GM12892 (cell line): ENCODE results near the gene PSMG4.

Experiments used
- POLR2A ChIP-seq: IDR thresholded peaks from 2 replicates; pipeline ENCODE4 v1.6.1; 2011; ENCODE audit warnings: low read depth, low read length, control low read depth
- POLR2AphosphoS5 ChIP-seq: IDR thresholded peaks from 2 replicates; pipeline ENCODE4 v1.6.1; 2011; ENCODE audit warnings: low read depth, low read length, control low read depth

GRCh38 chr6:3221578-3221977, 37.2 kb upstream of the PSMG4 start:
- no peak for TF ChIP-seq POLR2A
- no peak for TF ChIP-seq POLR2AphosphoS5
